Measurements from ENCODE around the gene OSBPL10. TPM values are rescaled to one million over a fixed set of nuclear protein-coding genes. Genes with fewer than 3 reads are reported as not detected.

OSBPL10 gene
- total RNA-seq, 1 experiment from 2014 or later = 48.0 TPM

GRCh38 chr3:31936420-31937060 lies 44.5 kb downstream of the OSBPL10 start:
- DNase-seq = no peak
- CTCF ChIA-PET = no interaction called here
- H3K79me2 ChIP-seq (ENCODE audit: low read length) = peaks cover 46% of the 10 kb centered on the region
- no peak overlapping the region for H3K4me3 ChIP-seq (ENCODE audit: low read length)
- intact Hi-C loops (cut with micrococcal nuclease) = no loop called here
- 0 out of 2 replicates have a peak, but pooled peaks cover 10% of the 10 kb centered on the region for H4K20me1 ChIP-seq (ENCODE audit: low read length)
- no peak overlapping the region for H3K9ac ChIP-seq (ENCODE audit: low read length)
- no peak for ATAC-seq
- peaks cover 22% of the 10 kb centered on the region for H3K4me1 ChIP-seq (ENCODE audit: insufficient read depth, low read length)
- TF ChIP-seq CTCF (conservative IDR thresholded peaks at IDR 0.05; ENCODE audit: low read depth, low read length) = no peak
- no peak overlapping the region for H3K4me2 ChIP-seq (ENCODE audit: low read length)
- no peaks in the 10 kb centered on the region for H3K9me3 ChIP-seq (ENCODE audit: low read length)
- H3K27me3 ChIP-seq (ENCODE audit: low read length) = no peaks in the 10 kb centered on the region
- H3F3A ChIP-seq (ENCODE audit: low read length, unreplicated experiment) = no peaks in the 10 kb centered on the region
- no peak overlapping the region for H2AFZ ChIP-seq (ENCODE audit: low read length)
- H3K36me3 ChIP-seq (ENCODE audit: low read depth, low read length) = no peaks in the 10 kb centered on the region
- POLR2A ChIA-PET (ENCODE audit: unreplicated experiment) = no interaction called here
- no TSS peak for BruUV-seq (replicated peaks)
- no peak overlapping the region for H3K27ac ChIP-seq (ENCODE audit: low read length)
- H3K9me2 ChIP-seq (replicated peaks; ENCODE audit: low read length) = no peaks in the 10 kb centered on the region

GRCh38 chr3:31934866-31935265 lies 46.2 kb downstream of the OSBPL10 start:
- no peaks in the 10 kb centered on the region for H3F3A ChIP-seq (ENCODE audit: low read length, unreplicated experiment)
- H2AFZ ChIP-seq (ENCODE audit: low read length) = no peak overlapping the region
- ATAC-seq (peak; percentile 32; the same call in 1 of the 2 replicates), DNase-seq (peak; percentile 72)
- intact Hi-C loops (cut with micrococcal nuclease) = no loop called here
- no peak overlapping the region for H3K27ac ChIP-seq (ENCODE audit: low read length)
- H3K9me3 ChIP-seq (ENCODE audit: low read length) = no peaks in the 10 kb centered on the region
- no TSS peak for BruUV-seq (replicated peaks)
- H3K4me1 ChIP-seq (ENCODE audit: insufficient read depth, low read length) = peaks cover 22% of the 10 kb centered on the region
- ChIA-PET CTCF (no interaction called here), POLR2A (ENCODE audit: unreplicated experiment) (no interaction called here)
- H3K4me3 ChIP-seq (ENCODE audit: low read length) = no peak overlapping the region
- H3K79me2 ChIP-seq (ENCODE audit: low read length) = peaks cover 37% of the 10 kb centered on the region
- no peaks in the 10 kb centered on the region for H3K36me3 ChIP-seq (ENCODE audit: low read depth, low read length)
- no peak overlapping the region for H3K9ac ChIP-seq (ENCODE audit: low read length)
- H3K9me2 ChIP-seq (replicated peaks; ENCODE audit: low read length) = no peaks in the 10 kb centered on the region
- H3K27me3 ChIP-seq (ENCODE audit: low read length) = no peaks in the 10 kb centered on the region
- TF ChIP-seq EZH2phosphoT487 (IDR thresholded peaks at IDR 0.05; ENCODE audit: borderline replicate concordance, low read length) (no peak), CTCF (conservative IDR thresholded peaks at IDR 0.05; ENCODE audit: low read depth, low read length) (no peak), EZH2 (IDR thresholded peaks at IDR 0.05; ENCODE audit: low read length, unreplicated experiment) (no peak)
- 0 out of 2 replicates have a peak, but pooled peaks cover 10% of the 10 kb centered on the region for H4K20me1 ChIP-seq (ENCODE audit: low read length)
- H3K4me2 ChIP-seq (ENCODE audit: low read length) = peak overlapping the region; percentile 42

GRCh38 chr3:31934018-31934417 lies 47.0 kb downstream of the OSBPL10 start:
- Histone ChIP-seq H3K27ac (ENCODE audit: low read length) (no peak overlapping the region), H3K4me3 (ENCODE audit: low read length) (no peak overlapping the region), H3F3A (ENCODE audit: low read length, unreplicated experiment) (no peaks in the 10 kb centered on the region), H2AFZ (ENCODE audit: low read length) (no peak overlapping the region), H3K36me3 (ENCODE audit: low read depth, low read length) (no peaks in the 10 kb centered on the region), H4K20me1 (ENCODE audit: low read length) (0 out of 2 replicates have a peak, but pooled peaks cover 10% of the 10 kb centered on the region), H3K9me2 (replicated peaks; ENCODE audit: low read length) (no peaks in the 10 kb centered on the region), H3K4me2 (ENCODE audit: low read length) (no peak overlapping the region), H3K4me1 (ENCODE audit: insufficient read depth, low read length) (peaks cover 17% of the 10 kb centered on the region), H3K79me2 (ENCODE audit: low read length) (peaks cover 31% of the 10 kb centered on the region), H3K9ac (ENCODE audit: low read length) (no peak overlapping the region), H3K9me3 (ENCODE audit: low read length) (no peaks in the 10 kb centered on the region), H3K27me3 (ENCODE audit: low read length) (no peaks in the 10 kb centered on the region)
- ChIA-PET POLR2A (ENCODE audit: unreplicated experiment) (no interaction called here), CTCF (no interaction called here)
- no peak for TF ChIP-seq EZH2 (IDR thresholded peaks at IDR 0.05; ENCODE audit: low read length, unreplicated experiment)
- TF ChIP-seq CTCF (conservative IDR thresholded peaks at IDR 0.05; ENCODE audit: low read depth, low read length) = no peak
- no peak for TF ChIP-seq EZH2phosphoT487 (IDR thresholded peaks at IDR 0.05; ENCODE audit: borderline replicate concordance, low read length)
- BruUV-seq (replicated peaks) = no TSS peak
- intact Hi-C loops (cut with micrococcal nuclease) = no loop called here
- ATAC-seq (no peak), DNase-seq (no peak)

Data from PC-3 (cell line).